ENCODE measurements around the gene SLC38A4.
"Not testable (repeated sequence)": the region's sequence is repeated elsewhere in the genome, so short reads cannot be mapped to it uniquely, and the experiment has no call there.

The SLC38A4 gene

GRCh38 chr12:46825591-46826414 is at the start of gene SLC38A4:
TSS of gene SLC38A4 (minus strand) at chr12:46825997. CDS start at chr12:46793071, 32,926 bp downstream.
- DNase-seq (ENCODE audit: low read depth) = no peak

- DNase-seq (ENCODE audit: low read depth) = no peak
Observed at GRCh38 chr12:46875095-46875494, 49.3 kb upstream of the SLC38A4 start.

DNA sequence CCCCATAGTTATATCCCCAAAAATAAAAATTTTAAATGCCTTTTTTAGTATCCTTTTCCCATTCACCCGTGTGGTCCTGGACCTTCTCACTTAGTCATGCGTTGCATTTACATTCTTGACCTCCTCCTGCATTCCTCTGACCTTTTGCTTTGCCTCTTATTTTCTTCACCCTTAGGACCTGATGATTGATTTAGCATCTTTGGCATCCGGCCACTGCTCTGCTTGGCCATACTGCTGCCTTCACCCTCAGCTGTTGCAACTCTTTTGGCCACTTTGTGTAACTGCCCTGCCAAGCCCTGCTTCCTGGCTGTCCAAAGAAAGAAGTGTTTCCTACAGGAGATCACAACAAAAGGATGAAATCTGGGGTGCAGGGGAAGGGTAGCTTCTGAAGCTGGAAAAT is 48.8 kb upstream of the SLC38A4 start:
- DNase-seq (ENCODE audit: low read depth) = no peak

GRCh38 chr12:46872135-46872534 is 46.3 kb upstream of the SLC38A4 start:
- no peak for DNase-seq (ENCODE audit: low read depth)

GRCh38 chr12:46865311-46865710 is 39.5 kb upstream of the SLC38A4 start:
- DNase-seq (ENCODE audit: low read depth) = no peak

DNA sequence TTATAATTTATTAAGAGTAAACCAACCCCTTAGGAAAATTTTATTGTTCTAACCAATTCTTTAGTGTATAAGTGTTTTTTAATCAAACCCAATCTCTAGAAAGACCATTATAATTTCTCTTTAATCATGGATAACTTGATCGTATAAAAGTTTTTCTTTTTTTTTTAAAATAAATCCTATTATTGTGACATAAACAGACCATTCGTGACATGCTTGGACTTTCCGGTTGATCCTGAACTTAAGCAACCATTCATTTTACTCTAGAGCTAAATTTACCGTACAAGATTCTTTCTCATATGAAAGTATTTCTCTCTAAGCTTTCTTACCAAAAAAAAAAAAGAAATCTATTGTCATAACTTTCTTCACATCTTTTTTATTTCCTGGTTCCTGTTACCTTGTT is 32.6 kb upstream of the SLC38A4 start:
- no peak for DNase-seq (ENCODE audit: low read depth)

- DNase-seq (ENCODE audit: low read depth) = no peak
Observed at GRCh38 chr12:46857486-46857885, 31.7 kb upstream of the SLC38A4 start.

DNA sequence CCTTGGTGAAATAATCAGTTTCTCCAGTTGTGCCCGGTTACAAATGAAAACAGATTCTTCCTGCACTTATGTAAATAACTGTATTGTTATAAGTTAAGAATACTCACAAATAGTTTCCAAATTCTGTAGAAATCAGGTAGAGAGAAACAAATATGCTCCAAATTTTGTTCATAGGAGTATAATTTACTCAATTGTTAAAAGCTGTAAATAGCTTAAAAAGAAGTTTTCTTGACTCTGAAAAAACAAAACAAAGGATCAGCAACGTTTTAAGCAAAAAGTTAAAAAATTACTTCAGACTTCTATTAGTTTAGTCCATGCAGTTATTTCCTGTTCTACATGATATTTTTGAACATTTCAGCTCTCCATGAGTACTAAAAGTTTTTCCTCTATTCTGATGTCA is 30.0 kb upstream of the SLC38A4 start:
- no peak for DNase-seq (ENCODE audit: low read depth)

DNA sequence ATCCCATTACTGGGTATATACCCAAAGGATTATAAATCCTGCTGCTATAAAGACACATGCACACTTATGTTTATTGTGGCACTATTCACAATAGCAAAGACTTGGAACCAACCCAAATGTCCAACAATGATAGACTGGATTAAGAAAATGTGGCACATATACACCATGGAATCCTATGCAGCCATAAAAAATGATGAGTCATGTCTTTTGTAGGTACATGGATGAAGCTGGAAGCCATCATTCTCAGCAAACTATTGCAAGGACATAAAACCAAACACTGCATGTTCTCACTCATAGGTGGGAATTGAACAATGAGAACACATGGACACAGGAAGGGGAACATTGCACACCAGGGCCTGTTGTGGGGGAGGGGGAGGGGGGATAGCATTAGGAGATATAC is 28.4 kb upstream of the SLC38A4 start:
- not testable (repeated sequence) for DNase-seq (ENCODE audit: low read depth)

- DNase-seq (ENCODE audit: low read depth) = not testable (repeated sequence)
Observed at GRCh38 chr12:46848792-46849191, 23.0 kb upstream of the SLC38A4 start.

DNA sequence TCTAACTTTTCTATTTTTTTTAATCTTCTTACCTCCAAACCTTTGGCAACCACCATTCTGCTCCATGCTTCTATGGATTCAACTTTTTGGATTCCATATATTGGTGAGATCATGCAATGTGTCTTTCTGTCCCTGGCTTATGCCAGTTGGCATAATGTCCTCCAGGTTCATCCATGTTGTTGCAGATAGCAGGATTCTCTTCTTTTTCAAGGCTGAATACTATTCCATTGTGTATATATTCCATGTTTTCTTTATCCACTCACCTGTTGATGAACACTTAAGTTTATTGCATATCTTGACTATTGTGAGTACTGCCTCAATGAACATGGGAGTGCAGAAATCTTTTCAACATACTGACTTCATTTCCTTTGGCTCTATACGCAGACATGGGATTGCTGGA is 21.2 kb upstream of the SLC38A4 start:
- no peak for DNase-seq (ENCODE audit: low read depth)

DNA sequence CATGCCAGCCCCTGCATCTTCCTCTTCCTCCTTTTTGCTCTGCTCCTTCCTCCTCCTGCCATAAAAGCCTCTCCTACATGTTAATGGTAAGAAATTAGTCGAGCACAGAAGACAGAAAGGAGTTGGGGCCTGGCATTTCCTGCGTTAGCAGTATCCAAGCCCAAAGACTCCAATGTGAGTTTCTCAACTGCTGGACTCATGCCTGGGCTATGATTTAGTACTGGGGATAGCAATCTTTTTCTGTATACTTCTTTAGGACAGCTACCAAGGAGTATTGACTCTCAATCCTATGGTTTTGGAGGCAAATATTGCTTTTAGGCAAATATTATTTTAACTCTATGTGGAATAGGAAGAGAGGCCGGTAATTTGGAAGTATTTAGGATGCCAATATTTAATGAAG is 18.0 kb upstream of the SLC38A4 start:
- no peak for DNase-seq (ENCODE audit: low read depth)

DNA sequence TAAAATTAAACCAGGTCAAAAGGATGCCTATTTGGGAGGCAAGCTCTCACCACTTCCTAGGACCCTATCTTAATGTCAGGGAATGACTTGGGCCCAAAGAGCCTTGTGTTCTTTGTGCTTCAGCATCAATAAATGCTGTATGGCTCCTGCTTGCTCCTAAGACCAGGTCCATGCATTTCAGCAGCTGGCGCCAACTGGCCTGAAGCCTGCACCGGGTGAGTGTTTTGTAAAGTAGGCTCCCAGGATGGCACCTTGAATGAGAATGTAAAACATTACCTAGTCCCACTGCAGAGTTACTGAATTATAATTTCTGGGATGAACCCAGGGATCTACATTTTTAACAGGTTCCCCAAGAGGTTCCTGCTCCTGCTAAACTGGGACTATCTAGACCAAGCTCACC is 16.1 kb upstream of the SLC38A4 start:
- no peak for DNase-seq (ENCODE audit: low read depth)

- no peak for DNase-seq (ENCODE audit: low read depth)
Observed at GRCh38 chr12:46839964-46840363, 14.2 kb upstream of the SLC38A4 start.

DNA sequence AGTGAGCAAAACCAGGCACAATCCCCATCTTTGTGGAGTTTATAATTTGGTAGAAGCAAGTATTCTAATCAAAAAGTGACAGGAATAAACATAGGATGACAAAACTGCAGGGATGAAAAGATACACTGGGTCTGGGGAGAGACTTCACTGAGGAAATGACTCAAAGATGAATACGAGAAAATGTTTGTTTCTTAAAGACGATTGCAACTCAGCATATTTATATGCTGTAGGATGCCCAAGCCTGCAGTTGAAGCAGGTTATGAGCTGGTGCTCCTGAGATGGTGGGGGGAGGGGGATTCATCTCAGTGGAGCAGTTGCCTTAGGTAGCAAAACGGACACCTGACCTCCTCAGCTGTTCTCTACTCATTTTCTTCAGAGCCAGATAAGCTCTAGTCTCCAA is 13.4 kb upstream of the SLC38A4 start:
- DNase-seq (ENCODE audit: low read depth) = no peak

DNA sequence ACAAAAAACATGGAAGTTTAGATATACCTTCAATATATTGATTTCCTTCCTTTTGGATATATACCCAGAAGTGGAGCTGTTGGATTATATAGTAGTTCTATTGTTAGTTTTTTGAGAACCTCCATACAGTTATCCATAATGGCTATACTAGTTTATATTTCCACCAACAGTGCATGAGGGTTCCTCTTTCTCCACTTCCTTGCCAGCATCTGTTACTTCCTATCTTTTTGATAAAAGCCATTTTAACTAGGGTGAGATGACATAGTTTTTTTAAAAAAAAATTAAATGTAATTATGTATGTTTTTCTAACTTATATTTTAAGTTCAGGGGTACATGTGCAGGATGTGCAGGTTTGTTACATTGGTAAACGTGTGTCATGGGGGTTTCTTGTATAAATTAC is 10.0 kb upstream of the SLC38A4 start:
- no peak for DNase-seq (ENCODE audit: low read depth)

DNA sequence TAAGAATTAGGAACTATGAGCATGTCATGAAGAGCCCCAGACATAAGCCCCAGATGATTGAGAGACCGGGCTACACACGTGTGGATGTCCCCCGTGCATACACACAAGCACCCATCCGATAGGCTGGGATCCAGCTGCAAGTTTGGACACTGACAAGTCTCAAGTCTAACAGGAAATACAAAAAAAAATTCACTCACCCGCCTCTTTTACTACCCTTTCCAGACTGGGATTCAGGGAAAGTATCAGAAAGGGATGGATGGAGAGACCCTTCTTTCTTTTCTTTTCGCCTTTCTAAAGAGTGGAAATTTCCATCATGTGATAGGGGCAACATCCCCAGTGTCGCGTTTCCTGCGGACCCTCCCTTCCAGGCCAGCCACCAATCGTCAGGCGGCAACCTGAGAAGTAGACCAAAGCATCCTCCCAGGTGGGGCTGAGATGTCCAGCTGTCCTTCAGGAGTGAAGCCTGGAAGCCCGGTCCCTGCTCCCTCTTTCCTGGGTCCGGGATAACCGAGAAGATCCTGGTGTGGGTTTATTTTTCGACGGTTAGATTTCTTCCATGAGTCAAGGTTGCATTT is 6.4 kb upstream of the SLC38A4 start:
- no peak for DNase-seq (ENCODE audit: low read depth)

DNA sequence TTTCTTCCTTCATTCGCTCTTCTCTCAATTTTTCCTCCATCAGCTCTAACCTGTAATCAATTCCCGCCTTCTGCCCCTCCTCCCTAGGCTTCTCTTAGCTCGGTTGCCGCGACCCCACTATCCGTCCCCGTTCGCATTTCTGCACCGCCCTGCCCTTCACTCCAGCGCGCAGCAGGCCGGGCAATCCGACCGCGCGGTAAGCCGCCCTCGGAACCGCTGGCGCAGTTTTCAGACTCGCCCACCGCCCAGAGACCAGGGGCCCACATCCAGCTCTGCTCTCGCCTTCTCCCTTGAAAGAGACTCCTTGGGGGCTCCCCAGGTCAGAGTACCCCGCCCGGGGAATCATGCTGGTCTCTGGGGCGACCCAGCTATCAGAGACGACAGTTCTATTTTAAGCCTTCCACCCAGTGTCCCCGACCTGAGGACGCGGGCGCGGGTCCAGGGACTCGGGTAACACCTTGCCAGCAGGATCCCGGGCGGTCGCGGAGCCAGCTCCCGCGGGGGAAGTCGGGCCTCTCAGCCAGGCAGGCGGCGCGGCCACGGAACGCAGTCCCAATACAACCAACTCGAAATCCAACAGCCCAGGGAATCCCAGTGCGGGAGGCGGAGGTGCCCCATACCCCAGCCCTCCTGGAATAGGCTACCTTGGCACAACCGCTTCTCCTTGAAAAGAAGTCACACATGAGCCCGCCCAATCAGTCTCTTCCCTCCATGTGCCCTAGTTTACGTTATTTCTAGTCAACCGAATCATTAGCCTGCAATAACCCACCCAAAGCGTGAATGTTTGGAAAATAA is 5.7 kb upstream of the SLC38A4 start:
- DNase-seq (ENCODE audit: low read depth) = no peak

DNA sequence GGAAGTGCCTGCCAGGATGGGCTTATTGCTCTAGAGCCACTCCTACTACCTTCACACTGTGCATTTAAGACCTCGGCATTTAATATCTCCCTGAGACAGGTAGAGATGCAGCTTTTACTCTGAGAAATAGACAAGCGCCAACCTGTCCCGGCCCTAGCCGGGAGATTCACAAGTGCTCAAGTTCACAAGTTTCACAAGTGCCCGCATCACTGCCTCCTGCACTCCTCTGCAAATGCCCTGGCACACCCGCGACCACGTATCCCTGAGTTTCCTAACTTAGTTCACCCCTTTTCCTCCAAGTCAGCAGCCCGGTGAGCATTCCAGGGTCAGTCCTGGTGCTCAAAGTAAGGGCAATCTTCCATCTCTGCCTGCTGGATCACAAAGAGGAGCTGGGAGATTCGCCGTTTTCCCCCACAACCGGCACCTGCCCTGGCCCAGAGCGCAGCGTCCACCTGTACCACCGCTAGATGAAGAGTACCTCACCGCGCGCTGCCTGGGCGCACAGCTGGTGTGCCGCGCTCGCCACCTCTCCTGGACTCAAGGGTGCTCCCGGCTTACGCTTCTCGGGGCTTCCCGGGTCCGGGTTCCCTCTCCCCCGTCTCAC is 5.0 kb upstream of the SLC38A4 start:
- no peak for DNase-seq (ENCODE audit: low read depth)

DNA sequence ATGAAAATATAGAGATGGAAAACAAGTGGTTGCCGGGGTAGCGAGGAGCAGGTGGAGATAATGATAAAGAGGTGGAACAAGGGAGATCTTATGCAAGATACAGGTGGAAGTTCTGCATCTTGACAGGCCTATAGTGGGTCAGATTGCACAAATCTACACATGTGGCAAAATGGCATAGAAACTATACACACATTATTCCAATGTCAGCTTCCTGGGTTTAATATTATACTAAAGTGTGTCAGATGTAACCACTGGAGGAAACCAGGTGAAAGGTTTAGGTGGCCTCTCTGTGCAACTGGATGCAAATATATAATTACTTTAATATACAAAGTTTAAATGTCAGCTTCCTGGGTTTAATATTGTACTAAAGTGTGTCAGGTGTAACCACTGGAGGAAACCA is 1.1 kb downstream of the SLC38A4 start:
- DNase-seq (ENCODE audit: low read depth) = no peak

DNA sequence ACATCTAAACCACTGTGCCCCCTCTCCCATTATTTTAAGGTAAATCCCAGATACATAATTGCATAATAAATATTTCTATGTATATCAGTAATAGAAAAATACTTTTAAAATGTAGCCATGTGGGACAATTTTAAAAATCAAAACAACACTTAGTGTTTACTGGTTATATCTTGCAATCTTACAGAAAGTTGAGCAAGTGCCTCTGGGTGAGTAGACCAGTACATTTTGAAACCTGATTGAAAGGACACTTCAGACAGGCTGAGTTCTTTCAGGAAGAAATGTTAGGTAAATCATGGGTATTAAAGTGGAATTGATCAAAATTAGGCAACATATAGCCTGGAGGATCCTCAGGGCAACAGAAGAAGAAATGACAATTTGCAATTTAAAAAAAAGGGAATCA is 7.2 kb downstream of the SLC38A4 start:
- no peak for DNase-seq (ENCODE audit: low read depth)

- no peak for DNase-seq (ENCODE audit: low read depth)
Observed at GRCh38 chr12:46815809-46816208, 10.0 kb downstream of the SLC38A4 start.

GRCh38 chr12:46814143-46814542 is 11.7 kb downstream of the SLC38A4 start:
- no peak for DNase-seq (ENCODE audit: low read depth)
